ENCODE results near the gene PIGH.
"Not testable (repeated sequence)": the region's sequence is repeated elsewhere in the genome, so short reads cannot be mapped to it uniquely, and the experiment has no call there.

Gene PIGH, protein sequence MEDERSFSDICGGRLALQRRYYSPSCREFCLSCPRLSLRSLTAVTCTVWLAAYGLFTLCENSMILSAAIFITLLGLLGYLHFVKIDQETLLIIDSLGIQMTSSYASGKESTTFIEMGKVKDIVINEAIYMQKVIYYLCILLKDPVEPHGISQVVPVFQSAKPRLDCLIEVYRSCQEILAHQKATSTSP

GRCh38 chr14:67599698-67600561, at the start of gene PIGH:
PIGH (minus strand) TSS chr14:67600268; CDS start chr14:67600203, 65 bp downstream.
- no peak for DNase-seq

DNA sequence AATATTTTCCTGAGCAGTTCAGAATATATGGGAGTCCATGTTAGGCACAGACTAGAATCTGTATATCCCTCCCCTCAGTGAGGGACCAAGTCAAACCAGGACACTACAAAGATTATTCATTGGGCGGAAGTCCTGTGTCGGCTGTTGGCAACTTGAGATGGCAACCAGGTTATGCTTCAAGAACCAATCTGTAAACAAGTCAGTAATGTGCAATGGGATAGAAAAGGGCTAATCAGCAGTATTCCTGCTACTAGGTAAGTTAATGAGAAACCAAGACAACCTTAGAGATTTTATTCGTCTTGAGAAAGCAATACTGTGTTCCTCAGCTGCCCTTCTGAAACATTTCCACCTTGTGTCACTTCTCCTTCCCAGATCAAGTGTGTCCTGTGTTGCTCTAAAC, 46.1 kb upstream of the PIGH start:
- no peak for DNase-seq

DNA sequence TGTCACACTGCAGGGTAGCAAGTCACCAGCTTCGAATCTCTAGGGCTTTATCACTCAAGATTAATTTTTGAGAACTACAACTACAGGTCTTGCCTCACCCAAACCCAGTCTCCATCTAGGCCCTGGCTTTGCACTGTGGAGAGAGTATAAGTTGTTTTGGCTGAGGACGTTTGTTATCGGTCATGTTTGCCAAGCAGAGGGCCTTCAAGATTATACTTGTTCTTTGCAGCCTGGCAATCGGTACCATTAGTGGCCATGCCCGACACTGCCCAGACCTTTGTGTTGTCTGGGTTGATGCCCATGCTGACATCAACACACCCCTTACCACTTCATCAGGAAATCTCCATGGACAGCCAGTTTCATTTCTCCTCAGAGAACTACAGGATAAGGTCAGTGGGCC, 45.3 kb upstream of the PIGH start:
- DNase-seq = no peak

DNA sequence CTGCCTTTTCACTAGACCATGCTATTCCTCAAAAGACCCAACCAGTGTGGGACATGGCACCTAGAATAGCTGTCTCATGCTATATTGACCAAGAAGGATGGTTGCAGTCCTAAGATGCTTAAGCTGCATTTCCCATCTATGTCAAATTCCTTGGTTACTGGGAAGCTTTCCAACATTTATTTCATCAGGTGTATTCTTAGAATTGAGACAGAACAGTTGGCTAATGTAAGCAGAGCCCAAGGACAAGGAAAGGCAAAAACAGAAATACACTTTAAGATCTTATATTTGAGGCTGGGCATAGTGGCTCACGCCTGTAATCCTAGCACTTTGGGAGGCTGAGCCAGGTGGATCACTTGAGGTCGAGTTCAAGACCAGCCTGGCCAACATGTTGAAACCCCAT, 44.4 kb upstream of the PIGH start:
- DNase-seq = no peak

DNA sequence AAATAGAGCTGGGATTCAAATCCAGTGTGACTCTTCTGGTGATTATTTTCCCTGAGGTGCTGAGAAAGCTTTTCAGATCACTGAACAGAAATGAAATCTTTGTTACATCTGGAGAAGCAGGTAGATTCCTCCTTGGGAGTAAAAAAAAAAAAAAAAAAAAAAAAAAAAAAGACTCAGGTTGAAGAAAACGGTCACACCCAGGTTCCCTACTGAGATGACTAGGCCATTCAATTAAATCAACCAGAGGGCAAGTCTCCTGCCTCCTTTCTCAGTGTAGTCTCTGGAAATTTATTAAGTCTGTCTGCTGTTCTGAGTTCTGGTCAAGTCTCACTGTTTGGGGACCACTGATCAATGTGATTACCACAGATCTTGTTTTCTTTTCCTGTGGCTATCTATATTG, 43.6 kb upstream of the PIGH start:
- DNase-seq = no peak

DNA sequence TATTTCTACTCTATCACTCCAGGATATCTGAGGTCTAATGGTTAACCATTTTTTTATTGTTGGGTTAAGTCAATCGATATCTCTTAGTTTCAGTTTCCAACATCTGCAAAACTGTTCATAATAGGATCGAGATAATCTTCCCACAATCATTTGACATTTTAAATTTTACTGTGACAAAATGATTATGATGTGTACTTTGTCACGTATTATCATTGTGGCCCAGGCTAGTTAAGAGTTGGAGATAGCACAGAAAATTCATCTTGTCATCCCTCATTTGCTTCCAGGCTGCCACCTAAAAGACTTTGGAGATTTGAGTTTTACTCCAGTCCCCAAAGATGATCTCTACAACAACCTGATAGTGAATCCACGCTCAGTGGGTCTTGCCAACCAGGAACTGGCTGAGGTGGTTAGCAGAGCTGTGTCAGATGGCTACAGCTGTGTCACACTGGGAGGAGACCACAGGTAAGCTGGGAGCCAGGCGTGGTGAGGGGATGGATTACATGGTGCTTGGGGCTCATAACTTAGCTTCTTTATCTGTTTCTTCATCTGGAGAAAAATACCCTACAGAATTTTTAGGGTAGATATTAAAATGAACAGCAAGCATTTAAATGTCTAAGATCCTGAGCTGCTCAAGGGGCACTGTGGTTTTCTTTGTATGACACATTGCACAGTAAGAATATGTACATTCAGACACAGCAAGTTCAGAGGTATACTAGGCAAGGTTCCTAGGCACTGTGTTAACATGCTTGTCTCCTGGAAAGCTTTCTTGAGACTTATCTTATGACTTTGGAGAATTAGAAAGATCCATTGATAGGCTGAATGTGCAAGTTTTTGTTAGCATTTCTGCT, 42.1 kb upstream of the PIGH start:
- DNase-seq = no peak

DNA sequence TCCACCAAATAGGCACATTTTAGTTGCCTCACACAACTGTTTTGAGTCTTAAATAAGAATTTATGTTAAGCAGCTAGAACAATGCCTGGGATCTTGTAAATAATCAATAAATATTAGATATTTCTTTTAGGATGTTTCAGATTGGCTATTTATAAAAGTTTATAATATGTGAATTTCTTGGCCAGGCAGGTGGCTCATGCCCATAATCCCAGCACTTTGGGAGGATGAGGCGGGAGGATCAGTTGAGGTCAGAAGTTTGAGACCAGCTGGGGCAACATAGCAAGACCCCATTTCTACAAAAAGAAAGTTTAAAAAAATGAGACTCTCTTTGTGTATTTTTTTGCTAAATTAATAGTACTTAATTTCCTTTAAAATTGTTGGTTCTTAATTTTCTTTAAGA, 41.4 kb upstream of the PIGH start:
- DNase-seq = no peak

DNA sequence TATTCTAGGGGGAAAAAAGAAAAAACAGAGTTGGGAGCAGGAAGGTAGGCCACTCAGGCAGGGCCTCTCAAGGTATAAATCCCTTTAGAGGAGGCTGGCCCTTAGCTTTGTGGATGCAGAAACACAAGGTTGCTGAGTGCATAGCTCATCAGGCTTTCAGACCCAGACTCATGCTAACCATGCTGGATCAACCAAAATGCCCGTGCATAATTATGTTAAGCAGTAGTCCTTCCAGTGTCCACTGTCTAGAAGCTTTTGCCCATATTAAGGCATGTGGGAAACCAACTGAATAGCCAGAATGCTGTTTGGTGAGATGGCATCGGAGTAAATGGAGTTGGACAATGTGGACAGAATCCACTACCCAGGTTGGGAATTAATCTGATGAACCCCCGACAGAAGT, 38.6 kb upstream of the PIGH start:
- DNase-seq = no peak

DNA sequence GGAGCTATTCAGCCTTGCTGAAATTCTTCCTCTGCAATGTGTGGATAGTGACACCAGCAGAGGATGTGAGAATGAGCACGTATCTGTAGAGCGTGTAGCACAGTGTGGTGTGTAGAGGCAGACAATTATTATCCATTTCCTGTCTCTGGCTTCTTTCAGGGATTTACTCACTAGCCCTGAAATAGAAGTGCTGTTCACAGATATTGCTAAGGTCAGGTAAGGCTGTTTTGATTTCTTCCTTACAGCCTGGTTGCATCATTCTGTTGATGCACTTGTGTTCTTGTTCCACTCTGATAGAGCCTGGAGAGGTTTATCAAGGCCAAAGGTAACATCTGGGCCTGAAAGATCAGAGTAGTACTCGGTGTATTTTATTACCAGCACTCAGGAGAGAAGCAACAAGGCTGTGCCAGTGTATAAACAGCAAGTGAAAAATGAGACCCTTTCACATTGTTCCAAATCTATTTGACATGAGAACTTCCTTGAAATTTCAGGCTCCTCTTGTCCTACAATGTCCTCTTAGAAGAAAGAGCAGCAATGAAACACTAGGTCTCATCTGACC, 36.4 kb upstream of the PIGH start:
- peak; percentile 10 for DNase-seq

DNA sequence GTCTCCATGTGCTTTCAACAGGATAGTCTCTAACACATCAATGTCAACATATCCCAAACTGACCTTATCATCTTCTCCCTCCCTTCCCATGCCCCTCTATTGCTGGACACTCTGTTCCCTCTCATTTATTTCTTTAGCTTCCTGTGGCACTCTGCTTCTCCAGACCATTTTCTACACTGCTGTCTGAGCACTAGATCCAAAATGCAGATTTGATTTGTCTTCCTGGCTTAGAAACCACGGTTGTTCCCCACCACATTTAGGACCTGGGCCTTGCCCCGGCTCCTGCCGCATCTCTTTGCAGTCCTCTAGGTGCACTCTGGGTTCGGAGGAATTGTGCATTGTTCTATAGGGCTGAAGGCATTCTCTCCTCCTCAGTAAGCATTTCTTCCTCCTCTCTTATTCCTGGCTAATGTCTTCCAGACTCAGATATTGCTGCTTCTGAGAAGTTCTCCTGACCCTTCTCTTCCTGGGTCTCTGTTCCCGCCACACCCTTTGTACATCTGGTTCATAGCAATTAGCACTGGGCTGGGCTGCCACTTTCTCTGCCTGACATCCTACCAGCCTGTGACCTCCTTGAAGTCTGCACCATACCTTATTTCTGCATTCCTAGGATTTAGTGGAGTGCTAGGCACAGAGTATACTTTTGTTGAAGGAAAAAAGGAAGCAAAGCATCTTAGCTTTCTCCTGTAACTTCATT, 33.5 kb upstream of the PIGH start:
- no peak for DNase-seq

DNA sequence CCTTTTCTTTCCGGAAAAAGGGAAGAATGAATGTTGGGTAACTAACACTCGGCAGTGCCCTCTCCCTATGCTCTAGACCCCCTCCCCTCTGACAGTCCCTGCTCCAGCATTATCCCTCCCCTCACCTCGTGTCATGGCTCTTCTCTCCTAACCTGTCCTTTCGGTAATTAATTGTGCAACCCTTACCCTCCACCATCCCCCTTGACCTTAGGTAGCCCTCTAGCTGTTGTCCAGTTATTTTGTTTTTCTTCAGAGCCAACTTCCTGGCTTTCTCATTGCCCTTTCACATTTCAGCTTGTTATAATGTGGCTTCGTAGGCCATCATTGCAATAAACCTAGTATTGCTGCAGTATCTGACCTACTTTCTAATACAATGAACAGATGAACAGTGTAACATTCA, 30.9 kb upstream of the PIGH start:
- no peak for DNase-seq

- DNase-seq = no peak
These were observed 30.1 kb upstream of the PIGH start for GRCh38 chr14:67630186-67630585.

DNA sequence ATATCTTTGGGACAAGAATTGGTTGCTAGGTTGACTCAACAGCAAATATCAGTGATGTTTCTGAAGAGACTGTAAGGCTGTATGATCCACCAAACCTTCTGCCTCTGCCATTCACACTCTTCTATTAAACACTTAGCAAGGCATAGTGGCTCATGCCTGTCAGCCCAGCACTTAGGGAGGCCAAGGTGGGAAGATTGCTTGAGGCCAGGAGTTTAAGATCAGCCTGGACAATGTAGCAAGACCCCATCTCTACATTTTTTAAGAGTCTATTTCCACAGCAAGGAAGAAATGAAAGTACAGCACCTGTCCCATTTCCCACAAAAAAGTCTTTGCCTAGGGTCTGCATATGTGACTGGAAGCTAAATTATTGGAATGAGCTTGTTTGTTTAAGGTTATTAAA, 27.5 kb upstream of the PIGH start:
- DNase-seq = no peak

DNA sequence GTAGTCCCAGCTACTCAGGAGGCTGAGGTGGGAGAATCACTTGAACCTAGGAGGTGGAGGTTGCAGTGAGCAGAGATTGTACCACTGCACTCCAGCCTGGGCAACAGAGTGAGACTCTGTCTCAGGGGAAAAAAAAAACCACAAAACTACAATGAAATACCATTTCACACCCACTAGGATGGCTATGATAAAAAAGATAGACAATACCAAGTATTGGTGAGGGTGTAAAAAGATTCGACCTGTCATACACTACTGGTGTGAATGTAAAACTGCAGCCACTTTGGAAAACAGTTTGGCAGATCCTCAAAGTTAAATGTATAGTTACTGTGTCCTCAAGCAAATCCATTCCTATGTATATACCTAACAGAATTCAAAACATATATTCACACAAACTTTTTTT, 26.1 kb upstream of the PIGH start:
- DNase-seq = not testable (repeated sequence)

DNA sequence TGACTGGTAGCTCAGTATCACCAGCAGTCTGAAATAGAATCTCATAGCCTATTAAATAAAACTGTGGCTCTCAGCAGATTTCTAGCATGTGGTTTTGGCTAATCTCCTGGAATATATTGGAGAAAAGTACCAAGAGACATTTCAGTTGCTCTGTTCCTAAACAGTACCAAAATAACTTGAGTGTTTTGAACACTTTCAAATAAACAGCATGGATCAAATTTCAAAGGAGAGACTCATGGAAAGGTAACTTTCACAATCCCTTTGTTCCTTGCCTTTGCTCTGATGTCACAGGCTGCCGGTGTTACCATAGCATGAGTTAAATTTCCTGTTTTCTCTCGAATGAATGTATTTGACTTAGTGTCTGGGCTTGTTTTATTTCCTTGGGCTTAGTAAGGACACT, 23.0 kb upstream of the PIGH start:
- DNase-seq = no peak

DNA sequence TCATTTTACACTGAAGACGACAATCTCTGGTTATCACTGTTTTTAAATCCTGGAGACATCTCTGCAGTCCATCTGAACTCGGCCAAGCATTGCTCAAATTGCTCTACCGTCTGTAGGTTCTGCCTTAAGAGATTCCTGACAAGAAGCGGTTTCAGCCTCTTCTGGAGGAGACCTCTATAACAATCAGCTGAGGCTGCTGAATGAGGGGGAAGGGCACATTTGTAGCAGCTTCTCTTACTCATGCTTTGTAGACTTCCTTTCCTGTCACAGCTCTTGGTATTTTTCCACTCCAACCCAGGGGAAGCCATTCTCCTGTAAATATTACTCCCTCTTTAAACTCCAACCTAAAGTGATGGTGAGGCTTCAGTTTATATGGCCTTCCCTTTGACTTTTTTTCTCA, 22.6 kb upstream of the PIGH start:
- DNase-seq = no peak

DNA sequence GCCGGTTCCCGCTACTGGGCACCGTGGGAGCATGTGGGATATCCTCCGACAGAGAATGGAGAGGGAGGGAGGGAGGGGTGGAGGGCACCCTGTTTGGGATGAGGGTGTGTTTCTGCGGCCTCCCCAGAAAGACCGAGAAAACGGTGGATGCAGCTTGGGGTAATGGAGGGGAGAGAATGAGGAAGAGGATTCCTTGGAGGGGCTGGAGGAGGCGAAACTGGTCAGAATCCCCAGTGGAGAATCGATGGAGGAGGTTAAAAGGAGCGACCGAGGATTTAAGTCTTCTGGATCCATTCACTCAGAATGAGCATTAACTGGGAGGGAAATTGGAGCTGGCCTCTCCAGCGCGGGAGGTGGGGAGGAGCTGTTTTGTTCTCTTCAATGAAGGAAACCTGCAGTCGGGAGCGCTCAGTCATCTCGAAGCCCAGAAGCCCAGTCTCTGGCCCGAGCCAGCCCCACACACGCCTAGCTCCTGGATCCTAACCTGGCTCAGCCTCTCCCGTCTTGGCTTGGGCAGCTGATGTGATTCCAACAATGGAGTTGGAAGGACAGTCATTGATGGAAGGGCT, 20.2 kb upstream of the PIGH start:
- DNase-seq = peak; percentile 5

DNA sequence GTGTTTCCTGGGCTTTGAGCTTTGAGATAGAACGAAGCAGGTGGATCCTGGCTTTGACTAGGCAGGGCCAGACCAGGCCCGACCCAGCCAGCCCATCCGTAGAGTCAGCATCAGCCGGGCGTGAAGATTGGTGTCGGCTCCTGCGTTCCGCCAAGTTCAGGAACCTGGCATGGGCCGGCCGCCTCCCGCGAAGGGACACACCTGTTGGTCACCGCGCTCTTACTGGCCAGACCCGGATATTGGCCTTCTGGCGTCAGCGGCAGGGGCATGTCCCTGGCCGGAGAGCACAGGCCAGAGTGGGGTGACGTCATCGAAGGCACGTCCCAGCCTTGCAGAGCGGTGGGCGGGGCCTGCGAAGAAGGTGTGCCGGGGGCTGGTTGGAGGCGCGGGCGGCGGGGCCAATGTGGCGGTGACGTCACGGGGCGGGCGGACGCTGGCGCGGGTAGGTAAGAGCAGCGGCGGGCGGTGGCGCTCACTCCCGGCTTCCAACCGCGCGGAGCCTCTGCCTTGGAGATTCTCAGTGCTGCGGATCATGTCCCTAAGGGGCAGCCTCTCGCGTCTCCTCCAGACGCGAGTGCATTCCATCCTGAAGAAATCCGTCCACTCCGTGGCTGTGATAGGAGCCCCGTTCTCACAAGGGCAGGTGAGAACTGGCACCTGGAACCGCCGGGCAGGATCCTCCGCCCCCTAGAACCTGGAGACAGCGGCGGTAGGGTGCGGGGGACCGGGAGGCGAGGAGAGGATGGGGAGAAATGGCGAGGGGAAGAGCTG, 19.6 kb upstream of the PIGH start, which contains the start of gene ARG2:
Gene ARG2, plus strand, starts transcription at position 475 of the 771 bp plus-strand sequence. Its CDS starts 58 bp downstream, at position 533.
- peak; percentile 88 for DNase-seq

- DNase-seq = peak; percentile 39
These were observed 18.6 kb upstream of the PIGH start for GRCh38 chr14:67618617-67619063.

- DNase-seq = no peak
These were observed 10.4 kb upstream of the PIGH start for GRCh38 chr14:67610491-67610890.

- no peak for DNase-seq
These were observed 9.7 kb upstream of the PIGH start for GRCh38 chr14:67609642-67610310.
